ENCODE measurements around the gene CYCS. TPM values are rescaled to one million over a fixed set of nuclear protein-coding genes. Genes with fewer than 3 reads are reported as not detected.

Gene CYCS
- total and polyA plus RNA-seq, 2 of the 8 experiments (the other 6 are each of a cell fraction or from before 2014, with no cell fraction given) = 48.6 to 229 TPM

DNA sequence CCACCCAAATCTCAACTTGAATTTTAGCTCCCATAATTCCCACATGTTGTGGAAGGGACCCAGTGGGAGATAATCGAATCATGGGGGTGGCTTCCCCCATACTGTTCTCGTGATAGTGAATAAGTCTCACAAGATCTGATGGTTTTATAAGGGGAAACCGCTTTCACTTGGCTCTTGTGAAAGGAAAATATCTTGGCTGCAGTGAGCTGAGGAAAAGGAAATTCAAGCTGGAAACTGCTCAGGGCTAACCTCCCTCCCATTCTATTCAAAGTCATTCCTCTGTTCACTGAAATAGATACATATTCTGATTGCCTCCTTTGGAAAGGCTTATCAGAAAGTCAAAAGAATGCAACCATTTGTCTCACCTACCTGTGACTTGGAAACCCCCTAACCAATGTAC, 15.8 kb downstream of the CYCS start:
- H3K4me1 ChIP-seq (replicated peaks in 1 of 4; ENCODE audit: control insufficient read depth in 3 of 4, insufficient read depth in 4 of 4, low read length in 3 of 4) = no peaks in the 10 kb centered on the region
- H3K27ac ChIP-seq (ENCODE audit: low read depth, low read length) = no peak overlapping the region
- no peak overlapping the region for H2BK20ac ChIP-seq (ENCODE audit: low read length)
- H4K20me1 ChIP-seq (replicated peaks in 1 of 2; ENCODE audit: control insufficient read depth in 1 of 2, insufficient read depth in 2 of 2, low read length in 2 of 2) = no peaks in the 10 kb centered on the region
- no peaks in the 10 kb centered on the region for H3K23me2 ChIP-seq (ENCODE audit: low read depth, low read length)
- FAIRE-seq (no peak), DNase-seq (ENCODE audit: low read depth in 1 of 2, low spot score in 2 of 2) (no peak)
- no peak overlapping the region for H3K23ac ChIP-seq (ENCODE audit: insufficient read length)
- POLR2A ChIA-PET (ENCODE audit: partially characterized antibody) = interaction anchor here (0.7 to 1.8 kb wide), 2 partner anchors 9 to 16 kb away, joined by 3 to 10 read pairs; partner anchors contain the start of gene CYCS
- H3K9me3 ChIP-seq (ENCODE audit: insufficient read depth in 2 of 2, low read depth in 1 of 2, low read length in 1 of 2) = peaks cover 0 to 4% of the 10 kb centered on the region in 2 experiments; a peak in 2 of 4 replicates
- 70% methylated on average over 3 of the region's 3 CpGs; no CpG with 5 or more reads in 1 of the 2 experiments for WGBS, 2 experiments (ENCODE audit: extremely low coverage in 1 of 2, insufficient coverage in 1 of 2, insufficient read length in 1 of 2, insufficient replicate concordance in 2 of 2, low coverage in 1 of 2, low lambda C conversion rate in 2 of 2, missing lambda C conversion rate in 1 of 2)
- no peak overlapping the region for H3K4me2 ChIP-seq (ENCODE audit: insufficient read depth in 1 of 2, low read depth in 2 of 2, low read length in 2 of 2)
- no peak overlapping the region for H2AFZ ChIP-seq (ENCODE audit: low read length)
- H4K91ac ChIP-seq (replicated peaks; ENCODE audit: insufficient read length, low read length) = no peak overlapping the region
- H3K9ac ChIP-seq (replicated peaks in 1 of 4; ENCODE audit: extremely low read depth in 1 of 4, low read depth in 3 of 4, low read length in 3 of 4) = no peak overlapping the region
- H4K5ac ChIP-seq (ENCODE audit: insufficient read length, low read depth, low read length) = no peak overlapping the region
- H3K79me1 ChIP-seq (ENCODE audit: low read depth, low read length) = no peaks in the 10 kb centered on the region
- no peaks in the 10 kb centered on the region for H3K79me2 ChIP-seq (ENCODE audit: control insufficient read depth in 1 of 2, insufficient read depth in 2 of 2, low read length in 2 of 2)
- no peak overlapping the region for H3K4me3 ChIP-seq (ENCODE audit: extremely low read depth in 1 of 4, insufficient read depth in 2 of 4, low read depth in 3 of 4, low read length in 4 of 4)
- H3K14ac ChIP-seq (ENCODE audit: insufficient read length) = no peak overlapping the region
- no peaks in the 10 kb centered on the region for H3K27me3 ChIP-seq (replicated peaks in 1 of 4; ENCODE audit: control insufficient read depth in 3 of 4, extremely low read depth in 1 of 4, insufficient read depth in 3 of 4, low read length in 3 of 4)
- H2BK15ac ChIP-seq (ENCODE audit: low read length) = no peak overlapping the region
- no peak overlapping the region for H3K18ac ChIP-seq (ENCODE audit: extremely low read depth, low read length)
- CTCF ChIA-PET (ENCODE audit: partially characterized antibody) = interaction anchor here (1.0 to 1.6 kb wide), 3 partner anchors 9 to 16 kb away, joined by 3 to 5 read pairs (median 5); no protein-coding TSS in a partner anchor
- H3K4ac ChIP-seq (replicated peaks; ENCODE audit: insufficient read length, low read depth, low read length) = no peak overlapping the region
- no peak overlapping the region for H4K8ac ChIP-seq (ENCODE audit: extremely low read depth, insufficient read depth, low read length)
- no peak overlapping the region for H3K56ac ChIP-seq (replicated peaks; ENCODE audit: insufficient read length, low read depth, low read length)
- H3K36me3 ChIP-seq (ENCODE audit: control insufficient read depth in 2 of 4, insufficient read depth in 4 of 4, low read length in 3 of 4) = no peaks in the 10 kb centered on the region
- H2BK5ac ChIP-seq (ENCODE audit: low read depth, low read length) = no peak overlapping the region
- no peak overlapping the region for H2AK5ac ChIP-seq (ENCODE audit: low read depth, low read length)
- no peak overlapping the region for H2BK120ac ChIP-seq (replicated peaks; ENCODE audit: low read depth, low read length)
- H2BK12ac ChIP-seq (ENCODE audit: low read depth, low read length) = no peak overlapping the region
- TF ChIP-seq POLR2AphosphoS5 (IDR thresholded peaks at IDR 0.05; ENCODE audit: low read depth, low read length) (no peak), CBX5 (IDR thresholded peaks at IDR 0.05; ENCODE audit: low read depth, low read length) (no peak), GABPA (IDR thresholded peaks at IDR 0.05; ENCODE audit: borderline replicate concordance, insufficient read depth, low read length) (no peak), SP1 (IDR thresholded peaks at IDR 0.05; ENCODE audit: low read depth, low read length) (no peak), RXRA (IDR thresholded peaks at IDR 0.05; ENCODE audit: insufficient read depth, low read depth, low read length) (no peak), SIN3A (conservative IDR thresholded peaks at IDR 0.05 in 1 of 2, IDR thresholded peaks at IDR 0.05 in 1 of 2; ENCODE audit: low read depth in 1 of 2, low read length in 2 of 2) (no peak), ASH2L (IDR thresholded peaks at IDR 0.05; ENCODE audit: low read length) (no peak), JUND (IDR thresholded peaks at IDR 0.05; ENCODE audit: low read length) (no peak), RFX5 (IDR thresholded peaks at IDR 0.05; ENCODE audit: borderline replicate concordance, low read depth, low read length) (no peak), TAF7 (optimal IDR thresholded peaks at IDR 0.05; ENCODE audit: borderline replicate concordance, low read depth, low read length) (no peak)
- TF ChIP-seq, protein P1, sequence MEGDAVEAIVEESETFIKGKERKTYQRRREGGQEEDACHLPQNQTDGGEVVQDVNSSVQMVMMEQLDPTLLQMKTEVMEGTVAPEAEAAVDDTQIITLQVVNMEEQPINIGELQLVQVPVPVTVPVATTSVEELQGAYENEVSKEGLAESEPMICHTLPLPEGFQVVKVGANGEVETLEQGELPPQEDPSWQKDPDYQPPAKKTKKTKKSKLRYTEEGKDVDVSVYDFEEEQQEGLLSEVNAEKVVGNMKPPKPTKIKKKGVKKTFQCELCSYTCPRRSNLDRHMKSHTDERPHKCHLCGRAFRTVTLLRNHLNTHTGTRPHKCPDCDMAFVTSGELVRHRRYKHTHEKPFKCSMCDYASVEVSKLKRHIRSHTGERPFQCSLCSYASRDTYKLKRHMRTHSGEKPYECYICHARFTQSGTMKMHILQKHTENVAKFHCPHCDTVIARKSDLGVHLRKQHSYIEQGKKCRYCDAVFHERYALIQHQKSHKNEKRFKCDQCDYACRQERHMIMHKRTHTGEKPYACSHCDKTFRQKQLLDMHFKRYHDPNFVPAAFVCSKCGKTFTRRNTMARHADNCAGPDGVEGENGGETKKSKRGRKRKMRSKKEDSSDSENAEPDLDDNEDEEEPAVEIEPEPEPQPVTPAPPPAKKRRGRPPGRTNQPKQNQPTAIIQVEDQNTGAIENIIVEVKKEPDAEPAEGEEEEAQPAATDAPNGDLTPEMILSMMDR (IDR thresholded peaks at IDR 0.05; ENCODE audit: control extremely low read depth in 1 of 3, insufficient read depth in 1 of 3, low read depth in 1 of 3, low read length in 3 of 3) = no peak
- TF ChIP-seq, protein P2, sequence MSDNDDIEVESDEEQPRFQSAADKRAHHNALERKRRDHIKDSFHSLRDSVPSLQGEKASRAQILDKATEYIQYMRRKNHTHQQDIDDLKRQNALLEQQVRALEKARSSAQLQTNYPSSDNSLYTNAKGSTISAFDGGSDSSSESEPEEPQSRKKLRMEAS (IDR thresholded peaks at IDR 0.05) = no peak
